Heart left ventricle (tissue), 16 donors: ENCODE data around the gene S1PR3. TPM values are rescaled to one million over a fixed set of nuclear protein-coding genes. Genes with fewer than 3 reads are reported as not detected.

Source experiments
- ATAC-seq, 4 donors: fragments of 200-7000 bp; cut with Tn5 transposase; one replicate each; pipeline ENCODE4 v1.9.1; 2020 to 2022; ENCODE audit warnings: moderate library complexity in 4 of 4, mild to moderate bottlenecking in 3 of 4, moderate number of reproducible peaks in 1 of 4
- DNase-seq, 5 donors: peaks; one replicate each; pipeline ENCODE4 v3.0.0-alpha.2; 2020
- H3K27ac ChIP-seq, 12 donors: fragments of 200-600 bp; sonication (generic) in 4 of 12; one replicate each; pipeline versions ENCODE4 v1.5.0 to v1.8.0; 2016 to 2022; ENCODE audit warnings: mild to moderate bottlenecking in 2 of 12
- H3K27me3 ChIP-seq, 9 donors: fragments of 200-600 bp; sonication (generic) in 2 of 9; one replicate each; pipeline versions ENCODE4 v1.5.1 to v1.8.0; 2016 to 2022; ENCODE audit warnings: mild to moderate bottlenecking in 3 of 9
- H3K36me3 ChIP-seq, 9 donors: fragments of 200-600 bp; sonication (generic) in 2 of 9; one replicate each; pipeline versions ENCODE4 v1.5.0 to v1.8.0; 2018 to 2022; ENCODE audit warnings: mild to moderate bottlenecking in 2 of 9
- H3K4me1 ChIP-seq, 12 donors: fragments of 200-600 bp; sonication (generic) in 4 of 12; one replicate each; pipeline versions ENCODE4 v1.5.0 to v1.8.0; 2016 to 2022; ENCODE audit warnings: mild to moderate bottlenecking in 3 of 12
- H3K4me3 ChIP-seq, 12 donors: fragments of 200-600 bp; sonication (generic) in 4 of 12; one replicate each; pipeline versions ENCODE4 v1.5.0 to v1.8.0; 2017 to 2022; ENCODE audit warnings: mild to moderate bottlenecking in 9 of 12, moderate library complexity in 4 of 12
- H3K9me3 ChIP-seq, 12 donors: fragments of 200-600 bp; sonication (generic) in 4 of 12; one replicate each; pipeline versions ENCODE4 v1.5.0 to v1.8.0; 2016 to 2022; ENCODE audit warnings: mild to moderate bottlenecking in 1 of 12
- POLR2A ChIP-seq, 2 donors: fragments of 450-650 bp; IDR thresholded peaks; one replicate each; pipeline ENCODE4 v1.6.1; 2017; ENCODE audit warnings: antibody characterized with exemption in 2 of 2, mild to moderate bottlenecking in 2 of 2, moderate library complexity in 2 of 2
- WGBS, 4 donors: extraction: QIAGEN DNeasy Blood & Tissue Kit in 2 of 4; methylation state at CpG; one replicate each; pipeline versions ENCODE4 v1.1.5 to v1.1.7; 2013 to 2018; 5-methylcytosine and 5-hydroxymethylcytosine counted together
- intact Hi-C, 10 donors: fragments of 100-400 bp; cut with DNase I; formaldehyde crosslinking; loops; one replicate each; pipeline versions ENCODE4 v1.11.1 to v1.14.2; 2022
- polyA plus RNA-seq, 2 donors: library from polyadenylated mRNA; stranded (reverse); fragments of 200-250 nt; gene quantifications; one replicate each; pipeline ENCODE4 v1.2.3, GENCODE V29; 2013
- total RNA-seq, 9 donors: library from RNA; depleted of rRNA in 2 of 9; stranded (reverse); fragments of >200 nt in 2 of 9; fragmentation: NEBNext Ultra II Directional in 3 of 9; extraction: Animal tissue kit (Norgen Biotek cat#: 25700) in 3 of 9; gene quantifications; one replicate each; pipeline versions ENCODE4 v1.1.0 to v1.2.4, GENCODE V29; 2016 to 2023
- TF ChIP-seq, protein P1 (sequence below), 12 donors: fragments of 200-600 bp; sonication (generic) in 4 of 12; IDR thresholded peaks; one replicate each; pipeline versions ENCODE4 v1.5.0 to v1.8.0; 2018 to 2022; ENCODE audit warnings: antibody characterized with exemption in 12 of 12, mild to moderate bottlenecking in 5 of 12
- donor health status: ischemic (EF 13 %, LVEDD 7.1; RV severe dilation, severe dysfunction).
- donor health status: healthy with polysubstance abuse.
- donor health status: DM: no; HTN: yes; CAD: no.
- donor health status: DM: no; HTN: no; CAD: no.
- donor health status: ischemic (EF 25% LVEDD 6.9; RV normal size, moderate dysfunction).
- donor health status: ischemic (EF 25% LVEDD 5.7; RV mildly dilated, moderate dysfunction).
- donor health status: healthy.
- donor health status: DM: yes; HTN: yes; CAD: no.
- donor health status: ischemic (EF 35%, LVEDD 5.7; RV mildly dilated, moderate dysfunction).
- donor health status: nonischemic (EF 11% LVEDD 7.7; RV severe dilation, severe dysfunction).
- donor health status: DM: yes; HTN: yes; CAD: no.
- donor health status: PGD.
- donor health status: ischemic (EF 29% LVEDD 5.4; RV normal size, mild dysfunction).
- donor health status: nonischemic (EF 23%, LVEDD 6.1; RV moderate dilation, normal function).

The S1PR3 gene
- total and polyA plus RNA-seq, 11 donors: 7.4 to 50.3 (median 29.5) TPM

DNA sequence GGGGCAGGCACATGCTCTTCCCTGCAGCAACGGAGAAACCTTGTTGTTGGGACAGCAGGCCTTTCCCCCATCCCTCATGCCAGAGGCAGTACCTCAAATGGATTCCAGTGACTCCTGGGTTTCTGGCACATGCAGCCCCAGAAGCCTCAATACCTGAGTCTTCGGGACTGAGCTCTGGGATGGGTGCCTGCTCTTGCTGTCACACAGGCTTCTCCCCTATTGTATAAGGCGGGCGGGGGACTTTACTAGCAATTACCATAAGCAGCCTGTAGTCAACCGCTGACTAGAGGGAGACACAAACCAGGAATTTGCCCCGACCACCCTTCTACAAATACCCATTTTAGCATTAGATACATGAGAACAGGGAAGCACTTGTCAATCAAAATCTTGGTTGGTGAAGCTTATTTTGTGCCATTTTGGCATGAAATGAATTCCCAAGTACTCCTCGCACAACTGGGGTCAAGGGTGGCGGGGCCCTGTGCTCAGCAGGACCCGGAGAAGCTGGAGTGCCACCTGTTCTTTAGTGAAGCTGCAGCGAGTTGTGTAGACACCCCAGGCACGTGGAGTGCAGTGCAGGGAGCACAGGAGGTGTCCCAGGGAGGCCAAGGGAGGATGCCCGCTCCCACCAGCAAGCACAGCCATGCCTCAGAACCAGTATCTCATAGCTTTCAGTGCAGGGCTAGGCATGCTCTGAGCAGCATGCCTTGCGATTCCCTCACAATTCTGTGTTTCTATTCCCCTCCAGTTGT lies 21.2 kb downstream of the S1PR3 start:
- 81 to 90% (median 88%) methylated on average over 11 to 13 of the region's 13 CpGs for WGBS, 4 donors
- ATAC-seq: no peak
- no peak for DNase-seq
- H3K36me3 ChIP-seq: no peaks in the 10 kb centered on the region
- TF ChIP-seq POLR2A (IDR thresholded peaks at IDR 0.05): no peak
- TF ChIP-seq, protein P1, sequence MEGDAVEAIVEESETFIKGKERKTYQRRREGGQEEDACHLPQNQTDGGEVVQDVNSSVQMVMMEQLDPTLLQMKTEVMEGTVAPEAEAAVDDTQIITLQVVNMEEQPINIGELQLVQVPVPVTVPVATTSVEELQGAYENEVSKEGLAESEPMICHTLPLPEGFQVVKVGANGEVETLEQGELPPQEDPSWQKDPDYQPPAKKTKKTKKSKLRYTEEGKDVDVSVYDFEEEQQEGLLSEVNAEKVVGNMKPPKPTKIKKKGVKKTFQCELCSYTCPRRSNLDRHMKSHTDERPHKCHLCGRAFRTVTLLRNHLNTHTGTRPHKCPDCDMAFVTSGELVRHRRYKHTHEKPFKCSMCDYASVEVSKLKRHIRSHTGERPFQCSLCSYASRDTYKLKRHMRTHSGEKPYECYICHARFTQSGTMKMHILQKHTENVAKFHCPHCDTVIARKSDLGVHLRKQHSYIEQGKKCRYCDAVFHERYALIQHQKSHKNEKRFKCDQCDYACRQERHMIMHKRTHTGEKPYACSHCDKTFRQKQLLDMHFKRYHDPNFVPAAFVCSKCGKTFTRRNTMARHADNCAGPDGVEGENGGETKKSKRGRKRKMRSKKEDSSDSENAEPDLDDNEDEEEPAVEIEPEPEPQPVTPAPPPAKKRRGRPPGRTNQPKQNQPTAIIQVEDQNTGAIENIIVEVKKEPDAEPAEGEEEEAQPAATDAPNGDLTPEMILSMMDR (IDR thresholded peaks at IDR 0.05): no peak
- H3K4me1 ChIP-seq: peaks cover 0 to 6% (median 0%) of the 10 kb centered on the region in 12 donors
- peaks cover 0 to 5% (median 0%) of the 10 kb centered on the region in 9 donors for H3K27me3 ChIP-seq
- peaks cover 0 to 7% (median 0%) of the 10 kb centered on the region in 12 donors for H3K9me3 ChIP-seq
- no peak overlapping the region for H3K4me3 ChIP-seq
- intact Hi-C loops: no loop called here
- no peak overlapping the region for H3K27ac ChIP-seq

DNA sequence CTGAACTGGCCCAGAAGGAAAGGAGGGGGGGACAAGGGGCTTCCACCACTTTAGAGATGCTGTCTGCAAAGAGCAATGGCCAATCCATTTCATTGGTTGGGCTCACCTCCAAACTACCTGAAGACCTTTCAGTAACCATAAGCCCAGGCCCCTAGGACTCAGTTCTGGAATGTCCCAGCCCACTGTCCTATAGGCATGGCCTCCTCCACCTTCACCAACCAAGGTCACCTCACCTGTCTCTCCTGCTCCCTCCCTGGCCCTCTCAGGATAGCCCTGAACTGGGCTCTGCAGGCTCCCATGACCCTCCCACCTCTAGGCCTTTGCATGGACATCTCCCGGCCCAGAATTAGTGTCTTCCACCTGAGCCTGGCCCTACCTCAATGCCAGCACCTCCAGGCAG lies 22.4 kb downstream of the S1PR3 start:
- DNase-seq (no peak), ATAC-seq (no peak)
- Histone ChIP-seq H3K27me3 (peaks cover 0 to 5% (median 0%) of the 10 kb centered on the region in 9 donors), H3K9me3 (peaks cover 0 to 7% (median 0%) of the 10 kb centered on the region in 12 donors), H3K36me3 (no peaks in the 10 kb centered on the region), H3K4me3 (no peak overlapping the region), H3K27ac (no peak overlapping the region), H3K4me1 (peaks cover 0 to 5% (median 0%) of the 10 kb centered on the region in 12 donors)
- WGBS, 4 donors: 86 to 95% (median 92%) methylated on average over 1 of the region's 1 CpG
- no peak for TF ChIP-seq POLR2A (IDR thresholded peaks at IDR 0.05)
- TF ChIP-seq, protein P1 (IDR thresholded peaks at IDR 0.05): no peak
- intact Hi-C loops: no loop called here

DNA sequence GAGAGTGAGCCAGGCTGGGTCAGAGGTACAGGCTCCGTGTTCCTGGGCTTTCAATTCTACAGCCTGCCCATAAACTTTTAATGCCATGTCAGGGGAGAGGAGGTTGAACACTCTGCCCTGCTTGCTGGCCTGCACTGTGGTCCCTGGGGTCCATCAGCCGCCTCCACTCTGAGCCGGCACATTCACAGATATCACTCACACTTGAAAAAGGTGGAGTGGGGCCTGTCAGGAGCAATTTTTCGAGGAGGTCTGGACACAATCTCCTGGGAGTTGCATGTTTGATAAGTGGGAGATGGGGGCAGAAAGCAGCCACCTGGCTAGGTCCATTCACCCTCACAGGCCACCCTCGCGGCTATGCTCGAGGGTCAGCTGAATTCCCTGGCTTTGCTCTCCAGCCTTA lies 22.9 kb downstream of the S1PR3 start:
- ATAC-seq: no peak
- Histone ChIP-seq H3K27ac (no peak overlapping the region), H3K9me3 (peaks cover 0 to 7% (median 0%) of the 10 kb centered on the region in 12 donors), H3K4me1 (peaks cover 0 to under 1% (median 0%) of the 10 kb centered on the region in 12 donors), H3K27me3 (peaks cover 0 to 5% (median 0%) of the 10 kb centered on the region in 9 donors), H3K36me3 (no peaks in the 10 kb centered on the region), H3K4me3 (no peak overlapping the region)
- intact Hi-C loops: no loop called here
- 83 to 91% (median 87%) methylated on average over 7 of the region's 7 CpGs for WGBS, 4 donors
- no peak for DNase-seq
- no peak for TF ChIP-seq POLR2A (IDR thresholded peaks at IDR 0.05)
- TF ChIP-seq, protein P1 (IDR thresholded peaks at IDR 0.05): no peak

DNA sequence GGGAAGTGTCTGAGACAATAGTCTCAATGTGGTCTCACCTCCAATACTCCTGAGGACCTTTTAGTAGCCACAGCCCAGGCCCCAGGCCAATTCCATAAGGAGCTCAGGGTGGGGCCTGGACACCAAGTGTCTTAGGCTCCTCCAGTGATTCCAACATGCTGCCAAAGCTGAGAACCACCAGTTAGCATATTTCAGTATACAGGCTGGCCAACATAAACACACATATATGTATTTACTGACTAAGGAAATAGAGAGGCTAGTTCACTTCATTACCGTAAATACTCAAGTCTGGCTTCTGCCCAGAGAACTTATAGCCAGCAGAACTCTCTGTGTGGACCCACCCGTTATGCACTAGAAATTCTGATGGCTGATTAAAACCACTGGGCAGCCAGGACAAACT lies 24.1 kb downstream of the S1PR3 start:
- no peak overlapping the region for H3K27ac ChIP-seq
- H3K4me1 ChIP-seq: no peaks in the 10 kb centered on the region
- H3K9me3 ChIP-seq: peaks cover 0 to 7% (median 0%) of the 10 kb centered on the region in 12 donors
- H3K27me3 ChIP-seq: peaks cover 0 to 5% (median 0%) of the 10 kb centered on the region in 9 donors
- H3K36me3 ChIP-seq: no peaks in the 10 kb centered on the region
- intact Hi-C loops: no loop called here
- no peak for DNase-seq
- WGBS, 4 donors: 87 to 96% (median 91%) methylated on average over 2 of the region's 2 CpGs
- TF ChIP-seq, protein P1 (IDR thresholded peaks at IDR 0.05): no peak
- no peak for TF ChIP-seq POLR2A (IDR thresholded peaks at IDR 0.05)
- ATAC-seq: no peak
- no peak overlapping the region for H3K4me3 ChIP-seq
